GM23338 (cell line): ENCODE data around the gene SKOR1. TPM values are rescaled to one million over a fixed set of nuclear protein-coding genes. Genes with fewer than 3 reads are reported as not detected.

Experiments used
- ATAC-seq: fragments of 200-7000 bp; cut with Tn5 transposase; 3 replicates; pipeline ENCODE4 v1.9.1; 2020
- DNase-seq: peaks from one replicate; pipeline ENCODE4 v3.0.0-alpha.2; 2015; ENCODE audit warnings: low spot score
- H2AFZ ChIP-seq: fragments of 200-600 bp; sonication (generic); 2 replicates; pipeline ENCODE4 v1.8.0; 2016; ENCODE audit warnings: antibody characterized with exemption, mild to moderate bottlenecking, moderate library complexity
- H3F3A ChIP-seq: fragments of 200-600 bp; sonication (generic); replicated peaks from 2 replicates; pipeline ENCODE4 v1.8.0; 2017; ENCODE audit warnings: antibody characterized with exemption, mixed run types, low read depth
- H3K27ac ChIP-seq: fragments of 200-600 bp; sonication (generic); 2 replicates; pipeline ENCODE4 v1.6.1; 2016; ENCODE audit warnings: low read depth
- H3K27me3 ChIP-seq: fragments of 200-600 bp; sonication (generic); 2 replicates; pipeline ENCODE4 v1.8.0; 2016; ENCODE audit warnings: mild to moderate bottlenecking, mixed run types, moderate library complexity; ENCODE audit not compliant: insufficient read depth
- H3K36me3 ChIP-seq: fragments of 200-600 bp; sonication (generic); 2 replicates; pipeline ENCODE4 v1.8.0; 2016; ENCODE audit warnings: mild to moderate bottlenecking; ENCODE audit not compliant: insufficient read depth
- H3K4me1 ChIP-seq: fragments of 200-600 bp; sonication (generic); 2 replicates; pipeline ENCODE4 v1.8.0; 2016; ENCODE audit warnings: mild to moderate bottlenecking, moderate library complexity; ENCODE audit not compliant: insufficient read depth
- H3K4me2 ChIP-seq: fragments of 200-600 bp; sonication (generic); 2 replicates; pipeline ENCODE4 v1.7.1; 2017; ENCODE audit warnings: mixed run types
- H3K4me3 ChIP-seq: fragments of 200-600 bp; sonication (generic); 2 replicates; pipeline ENCODE4 v1.6.1; 2016; ENCODE audit warnings: mixed run types
- H3K79me2 ChIP-seq: fragments of 200-600 bp; sonication (generic); replicated peaks from 2 replicates; pipeline ENCODE4 v1.8.0; 2017; ENCODE audit warnings: mild to moderate bottlenecking; ENCODE audit not compliant: insufficient read depth
- H3K9me2 ChIP-seq: fragments of 200-600 bp; sonication (generic); 2 replicates; pipeline ENCODE4 v1.8.0; 2017; ENCODE audit not compliant: insufficient read depth
- H4K20me1 ChIP-seq: fragments of 200-600 bp; sonication (generic); replicated peaks from 2 replicates; pipeline ENCODE4 v1.8.0; 2017; ENCODE audit warnings: mild to moderate bottlenecking; ENCODE audit not compliant: insufficient read depth
- H3K27ac Mint-ChIP-seq: 2 replicates; pipeline ENCODE4 v1.8.0; 2020; ENCODE audit warnings: inconsistent platforms, mild to moderate bottlenecking, moderate library complexity, mixed read lengths
- H3K27me3 Mint-ChIP-seq: 3 replicates; pipeline ENCODE4 v1.8.0; 2022; ENCODE audit warnings: low read depth, mild to moderate bottlenecking, moderate library complexity, mixed read lengths, inconsistent platforms; ENCODE audit not compliant: insufficient read depth, poor library complexity
- H3K36me3 Mint-ChIP-seq: 3 replicates; pipeline ENCODE4 v1.8.0; 2021; ENCODE audit warnings: low read depth, mild to moderate bottlenecking, inconsistent platforms, moderate library complexity, mixed read lengths
- H3K4me1 Mint-ChIP-seq: 3 replicates; pipeline ENCODE4 v1.8.0; 2020; ENCODE audit warnings: mild to moderate bottlenecking, inconsistent platforms, mixed read lengths
- H3K4me3 Mint-ChIP-seq: 3 replicates; pipeline ENCODE4 v1.8.0; 2021; ENCODE audit warnings: moderate library complexity, mild to moderate bottlenecking, inconsistent platforms, mixed read lengths
- H3K9me3 Mint-ChIP-seq: 3 replicates; pipeline ENCODE4 v1.8.0; 2020; ENCODE audit warnings: moderate library complexity, mild to moderate bottlenecking, inconsistent platforms, mixed read lengths
- EZH2 ChIP-seq: fragments of 200-600 bp; sonication (generic); IDR thresholded peaks from one replicate; pipeline ENCODE4 v1.8.0; 2017; ENCODE audit warnings: antibody characterized with exemption, mild to moderate bottlenecking, low read depth; ENCODE audit not compliant: unreplicated experiment
- EZH2phosphoT487 ChIP-seq: fragments of 200-600 bp; sonication (generic); IDR thresholded peaks from one replicate; pipeline ENCODE4 v1.8.1; 2018; ENCODE audit warnings: antibody characterized with exemption; ENCODE audit not compliant: unreplicated experiment
- JUNB ChIP-seq: IDR thresholded peaks from one replicate; pipeline ENCODE4 v1.6.1; 2016; ENCODE audit warnings: antibody characterized with exemption; ENCODE audit not compliant: unreplicated experiment
- ZNF331 ChIP-seq: fragments of 250-450 bp; sonication (Bioruptor Pico); IDR thresholded peaks from 2 replicates; pipeline ENCODE4 v1.5.0; 2020; ENCODE audit warnings: low read depth, mild to moderate bottlenecking, moderate library complexity
- polyA plus RNA-seq: library from polyadenylated mRNA; unstranded; fragments of >200 nt; fragmentation: Nextera tagmentation; extraction: Ambion mirVana; gene quantifications from 2 replicates; pipeline ENCODE4 v1.2.1, GENCODE V29; 2016
- total RNA-seq: library from RNA; depleted of rRNA; stranded (reverse); fragments of >200 nt; shearing (Covaris generic); gene quantifications from 2 replicates; pipeline ENCODE4 v1.2.3, GENCODE V29; 2014
- TF ChIP-seq, protein P1 (sequence below), 2 experiments: fragments of 200-600 bp in 1 of 2; sonication (generic) in 1 of 2; conservative IDR thresholded peaks; 2 replicates each; pipeline versions ENCODE4 v1.5.1 to v1.6.1; 2016 to 2017; ENCODE audit warnings: antibody characterized with exemption in 2 of 2, low read depth in 2 of 2, mild to moderate bottlenecking in 2 of 2, moderate library complexity in 1 of 2

SKOR1 gene
- total and polyA plus RNA-seq, 2 experiments from 2014 or later: 0.17 TPM; not detected in 1

GRCh38 chr15:67821784-67822440 is 3.4 kb upstream of the SKOR1 start:
- no peak overlapping the region; the same call in 1 of the 2 replicates for H2AFZ ChIP-seq
- Mint-ChIP-seq H3K9me3 (peaks cover 9% of the 10 kb centered on the region), H3K27me3 (peaks cover 94% of the 10 kb centered on the region)

DNA sequence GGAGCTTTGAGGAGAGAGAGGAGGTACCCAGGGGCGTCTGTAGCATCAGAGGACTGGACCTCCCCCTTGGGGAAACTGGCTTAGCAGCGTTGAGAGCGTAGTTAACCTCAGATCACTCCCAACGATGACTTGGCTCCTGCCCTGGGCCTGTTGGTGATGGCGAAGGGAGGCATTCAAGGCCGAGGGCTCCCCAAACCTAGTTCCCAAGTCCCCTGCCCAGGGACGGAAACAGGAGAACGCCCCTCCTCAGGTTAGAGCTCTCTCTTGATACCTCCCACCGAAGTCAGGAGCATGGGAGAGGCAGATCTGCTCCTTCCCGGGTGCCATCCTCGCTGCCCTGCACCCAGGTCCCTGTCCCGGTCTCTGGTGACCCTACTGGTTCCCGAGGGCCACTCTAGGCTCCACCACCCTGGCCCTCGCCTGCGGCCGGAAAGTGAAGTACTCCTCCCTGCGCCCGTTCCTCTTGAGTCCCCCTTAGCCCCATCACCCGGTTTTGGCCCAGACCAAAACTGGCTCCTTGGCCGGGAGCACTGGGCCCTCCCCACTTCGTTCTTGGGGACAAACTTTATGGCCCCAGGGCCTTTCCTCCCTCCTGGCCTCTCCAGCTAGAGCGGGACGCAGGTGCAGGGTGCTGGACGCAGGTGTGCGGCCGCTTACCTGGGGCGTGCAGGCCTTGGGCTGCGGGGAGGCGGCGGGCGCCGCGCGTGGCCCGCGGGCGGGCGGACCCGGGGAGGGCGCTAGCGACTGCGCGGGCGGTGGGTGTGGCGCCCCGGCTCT is 2.6 kb upstream of the SKOR1 start:
- Mint-ChIP-seq H3K27me3 (peaks cover 87% of the 10 kb centered on the region), H3K4me3 (peak overlapping the region; percentile 67), H3K27ac (no peak overlapping the region), H3K36me3 (peaks cover 6% of the 10 kb centered on the region; the same call in 1 of the 3 replicates), H3K4me1 (peaks cover 45% of the 10 kb centered on the region), H3K9me3 (peaks cover 8% of the 10 kb centered on the region)
- Histone ChIP-seq H3K4me2 (peak overlapping the region; percentile 75), H3K79me2 (no peaks in the 10 kb centered on the region), H2AFZ (no peak overlapping the region; the same call in 1 of the 2 replicates), H3K9me2 (no peaks in the 10 kb centered on the region), H3K27ac (no peak overlapping the region), H3F3A (peaks cover 14% of the 10 kb centered on the region), H4K20me1 (peaks cover 7% of the 10 kb centered on the region), H3K36me3 (no peaks in the 10 kb centered on the region), H3K4me1 (peaks cover 49% of the 10 kb centered on the region), H3K27me3 (peaks cover 100% of the 10 kb centered on the region), H3K4me3 (peak overlapping the region; percentile 53)
- peak; percentile 98 for TF ChIP-seq EZH2
- no peak for TF ChIP-seq JUNB
- peak; percentile 68 for TF ChIP-seq EZH2phosphoT487
- DNase-seq: peak; percentile 73
- no peak for ATAC-seq

More at GRCh38 chr15:67821784-67822440, 3.4 kb upstream of the SKOR1 start:
- DNase-seq (peak; percentile 32), ATAC-seq (0 out of 3 replicates have a peak, but pooled peaks have one; percentile 1)
- Histone ChIP-seq H4K20me1 (peaks cover 7% of the 10 kb centered on the region), H3K79me2 (no peaks in the 10 kb centered on the region), H3K4me3 (peak overlapping the region; percentile 53), H3K4me1 (peaks cover 49% of the 10 kb centered on the region), H3K27ac (no peak overlapping the region), H3K4me2 (peak overlapping the region; percentile 75), H3K27me3 (peaks cover 100% of the 10 kb centered on the region), H3K9me2 (peaks cover under 1% of the 10 kb centered on the region), H3K36me3 (no peaks in the 10 kb centered on the region), H3F3A (peaks cover 14% of the 10 kb centered on the region)
- Mint-ChIP-seq H3K4me3 (peak overlapping the region; percentile 67), H3K4me1 (peaks cover 45% of the 10 kb centered on the region), H3K36me3 (peaks cover 8% of the 10 kb centered on the region; the same call in 1 of the 3 replicates), H3K27ac (no peak overlapping the region)
- peak; percentile 24 for TF ChIP-seq EZH2phosphoT487
- peak; percentile 86 for TF ChIP-seq EZH2
- TF ChIP-seq, protein P1, sequence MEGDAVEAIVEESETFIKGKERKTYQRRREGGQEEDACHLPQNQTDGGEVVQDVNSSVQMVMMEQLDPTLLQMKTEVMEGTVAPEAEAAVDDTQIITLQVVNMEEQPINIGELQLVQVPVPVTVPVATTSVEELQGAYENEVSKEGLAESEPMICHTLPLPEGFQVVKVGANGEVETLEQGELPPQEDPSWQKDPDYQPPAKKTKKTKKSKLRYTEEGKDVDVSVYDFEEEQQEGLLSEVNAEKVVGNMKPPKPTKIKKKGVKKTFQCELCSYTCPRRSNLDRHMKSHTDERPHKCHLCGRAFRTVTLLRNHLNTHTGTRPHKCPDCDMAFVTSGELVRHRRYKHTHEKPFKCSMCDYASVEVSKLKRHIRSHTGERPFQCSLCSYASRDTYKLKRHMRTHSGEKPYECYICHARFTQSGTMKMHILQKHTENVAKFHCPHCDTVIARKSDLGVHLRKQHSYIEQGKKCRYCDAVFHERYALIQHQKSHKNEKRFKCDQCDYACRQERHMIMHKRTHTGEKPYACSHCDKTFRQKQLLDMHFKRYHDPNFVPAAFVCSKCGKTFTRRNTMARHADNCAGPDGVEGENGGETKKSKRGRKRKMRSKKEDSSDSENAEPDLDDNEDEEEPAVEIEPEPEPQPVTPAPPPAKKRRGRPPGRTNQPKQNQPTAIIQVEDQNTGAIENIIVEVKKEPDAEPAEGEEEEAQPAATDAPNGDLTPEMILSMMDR (conservative IDR thresholded peaks at IDR 0.05; ENCODE audit: low read depth in 2 of 2): peak in 1 of 2 experiments; percentile 19; a peak in 1 of 4 replicates
- no peak for TF ChIP-seq ZNF331 (CRISPR knock-in tag)
